Fibroblast of the aortic adventitia (primary cell): ENCODE measurements around the gene C12orf42. TPM values are rescaled to one million over a fixed set of nuclear protein-coding genes. Genes with fewer than 3 reads are reported as not detected.

Experiments used
- DNase-seq: peaks from one replicate; pipeline ENCODE4 v3.0.0-alpha.2; 2010; ENCODE audit warnings: low read depth
- H3K4me3 ChIP-seq: 2 replicates; pipeline ENCODE4 v1.5.1; 2011; ENCODE audit warnings: low read depth, mild to moderate bottlenecking, control low read depth, low read length, moderate library complexity
- total RNA-seq: library from RNA; depleted of rRNA; stranded (reverse); fragments of >200 nt; gene quantifications from 2 replicates; pipeline ENCODE4 v1.2.3, GENCODE V29; 2012; ENCODE audit warnings: low replicate concordance
- TF ChIP-seq, protein P1 (sequence below): IDR thresholded peaks from 2 replicates; pipeline ENCODE4 v1.5.1; 2011; ENCODE audit warnings: mild to moderate bottlenecking, low read length, control low read depth, inconsistent platforms; ENCODE audit not compliant: insufficient read depth

The C12orf42 gene
- total RNA-seq, 1 donor: not detected

DNA sequence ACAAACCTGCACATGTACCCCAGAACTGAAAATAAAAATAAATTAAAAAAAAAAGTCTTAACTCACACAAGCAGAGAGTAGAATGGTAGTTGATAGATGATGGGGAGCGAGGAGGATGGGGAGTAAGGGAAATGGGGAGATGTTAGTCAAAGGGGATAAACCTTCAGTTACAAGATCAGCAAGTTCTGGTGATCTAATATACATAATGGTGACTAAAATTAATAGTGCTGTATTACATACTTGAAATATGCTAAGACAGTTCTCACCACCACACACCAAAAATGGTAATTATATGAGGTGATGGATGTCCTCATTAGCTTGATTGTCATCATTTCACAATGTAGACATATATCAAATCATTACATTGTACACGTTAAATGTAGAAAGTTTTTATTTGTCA lies 3.2 kb upstream of the C12orf42 start:
- TF ChIP-seq, protein P1, sequence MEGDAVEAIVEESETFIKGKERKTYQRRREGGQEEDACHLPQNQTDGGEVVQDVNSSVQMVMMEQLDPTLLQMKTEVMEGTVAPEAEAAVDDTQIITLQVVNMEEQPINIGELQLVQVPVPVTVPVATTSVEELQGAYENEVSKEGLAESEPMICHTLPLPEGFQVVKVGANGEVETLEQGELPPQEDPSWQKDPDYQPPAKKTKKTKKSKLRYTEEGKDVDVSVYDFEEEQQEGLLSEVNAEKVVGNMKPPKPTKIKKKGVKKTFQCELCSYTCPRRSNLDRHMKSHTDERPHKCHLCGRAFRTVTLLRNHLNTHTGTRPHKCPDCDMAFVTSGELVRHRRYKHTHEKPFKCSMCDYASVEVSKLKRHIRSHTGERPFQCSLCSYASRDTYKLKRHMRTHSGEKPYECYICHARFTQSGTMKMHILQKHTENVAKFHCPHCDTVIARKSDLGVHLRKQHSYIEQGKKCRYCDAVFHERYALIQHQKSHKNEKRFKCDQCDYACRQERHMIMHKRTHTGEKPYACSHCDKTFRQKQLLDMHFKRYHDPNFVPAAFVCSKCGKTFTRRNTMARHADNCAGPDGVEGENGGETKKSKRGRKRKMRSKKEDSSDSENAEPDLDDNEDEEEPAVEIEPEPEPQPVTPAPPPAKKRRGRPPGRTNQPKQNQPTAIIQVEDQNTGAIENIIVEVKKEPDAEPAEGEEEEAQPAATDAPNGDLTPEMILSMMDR: no peak
- DNase-seq: no peak
- H3K4me3 ChIP-seq: no peak overlapping the region

DNA sequence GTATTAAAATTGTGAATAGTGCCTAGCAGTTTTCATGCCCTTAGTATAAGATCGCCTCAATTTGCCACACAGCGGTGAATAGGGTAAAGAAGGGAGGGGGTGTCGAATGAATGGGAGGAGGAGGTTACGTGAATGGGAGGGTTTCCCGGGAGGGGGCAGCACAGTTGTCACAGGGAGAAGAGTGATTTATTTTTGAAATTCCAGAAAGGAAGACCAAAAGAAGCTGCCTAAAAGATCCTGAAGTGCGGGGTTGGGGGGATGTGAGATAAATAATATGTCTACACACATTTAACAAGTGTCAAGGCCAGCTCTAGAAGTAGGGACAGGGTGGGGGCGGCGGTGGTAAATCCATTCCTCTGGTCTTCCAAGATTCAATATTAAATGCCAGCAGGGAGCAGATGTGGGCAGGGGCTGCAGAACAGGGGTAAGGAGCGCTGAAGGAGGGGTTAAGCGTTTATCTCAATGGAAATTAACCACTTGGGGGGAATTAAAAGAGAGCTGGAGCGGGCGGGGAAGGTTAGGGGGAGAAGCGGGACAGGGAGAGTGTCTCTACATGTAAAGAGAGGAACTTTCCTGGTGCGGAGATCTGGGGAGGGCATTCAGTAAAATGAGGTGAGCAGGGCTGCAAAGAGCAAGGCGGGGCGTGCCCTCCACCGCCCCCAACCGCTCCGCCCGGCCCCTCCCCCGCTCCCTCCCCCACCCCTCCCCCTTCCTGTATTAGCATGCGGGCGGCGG lies 867 bp downstream of the C12orf42 start:
- TF ChIP-seq, protein P1: no peak
- no peak for DNase-seq
- H3K4me3 ChIP-seq: no peak overlapping the region

DNA sequence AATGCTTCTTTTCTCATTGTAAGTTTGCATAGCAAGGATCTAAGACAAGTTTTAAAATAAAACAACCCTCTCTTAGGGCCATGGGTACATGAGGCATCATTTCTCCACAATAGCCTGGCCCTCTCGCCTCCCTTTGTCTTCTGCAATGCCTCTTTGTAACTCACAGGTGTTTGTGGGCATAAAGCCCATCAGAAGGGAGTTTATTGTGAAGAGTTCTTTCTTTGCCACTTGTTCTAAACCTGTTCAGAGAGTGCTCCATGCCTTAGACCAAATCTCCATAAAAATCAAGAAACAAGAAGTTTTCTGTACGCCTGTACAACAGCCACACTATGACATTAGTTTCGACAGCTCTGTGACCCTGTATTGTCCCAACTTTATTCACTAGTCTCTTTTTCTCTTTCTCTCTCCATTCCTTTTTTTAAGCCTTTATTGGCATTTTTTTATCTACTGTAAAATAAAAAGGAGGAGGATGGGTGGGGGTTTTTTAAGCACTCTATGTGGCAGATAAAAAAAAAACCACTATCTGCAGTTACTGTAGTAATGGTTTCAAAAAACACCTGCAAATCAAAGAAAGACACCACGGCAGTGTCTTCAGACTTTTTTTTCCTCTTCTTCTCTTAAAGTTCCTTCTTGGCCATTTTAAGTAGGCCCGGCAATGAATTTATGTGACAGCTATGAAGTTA lies 1.6 kb downstream of the C12orf42 start:
- TF ChIP-seq, protein P1: no peak
- no peak overlapping the region for H3K4me3 ChIP-seq
- no peak for DNase-seq

DNA sequence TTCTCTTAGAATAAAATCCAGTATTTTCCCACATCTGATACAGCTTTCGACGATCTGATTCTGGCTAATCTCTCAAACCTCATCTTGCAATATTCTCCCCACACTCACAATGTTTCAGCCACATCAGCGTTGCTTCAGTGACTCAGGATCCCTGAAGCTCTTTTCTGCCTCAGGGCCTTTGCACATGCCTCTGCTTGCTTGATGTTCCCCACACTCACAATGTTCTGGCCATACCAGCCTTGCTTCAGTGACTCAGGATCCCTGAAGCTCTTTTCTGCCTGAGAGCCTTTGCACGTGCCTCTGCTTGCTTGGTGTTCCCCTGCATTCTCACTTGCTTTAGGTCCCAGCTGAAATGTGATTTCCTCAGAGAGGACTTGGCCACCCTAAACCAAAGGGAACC lies 2.6 kb downstream of the C12orf42 start:
- TF ChIP-seq, protein P1: no peak
- DNase-seq: no peak
- no peak overlapping the region for H3K4me3 ChIP-seq

DNA sequence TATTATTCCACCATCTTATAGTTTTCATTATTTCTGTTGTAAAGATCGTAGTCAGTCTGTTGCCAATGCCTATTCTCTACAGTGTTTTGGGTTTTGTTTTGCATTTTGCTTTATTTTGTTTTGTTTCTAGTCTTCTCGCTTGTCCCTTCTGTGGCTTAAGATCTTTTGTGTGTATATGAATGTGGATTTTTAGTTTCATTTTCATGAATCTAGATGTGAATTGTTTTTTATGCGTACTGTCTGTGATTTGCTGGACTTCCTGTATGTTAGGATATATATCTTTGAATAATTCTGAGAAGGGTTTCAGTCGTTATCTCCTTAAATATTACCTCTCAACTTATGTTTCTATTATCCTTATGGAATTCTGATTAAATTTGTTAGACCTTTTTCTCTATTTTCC lies 13.4 kb downstream of the C12orf42 start:
- H3K4me3 ChIP-seq: no peak overlapping the region
- DNase-seq: no peak
- TF ChIP-seq, protein P1: no peak

DNA sequence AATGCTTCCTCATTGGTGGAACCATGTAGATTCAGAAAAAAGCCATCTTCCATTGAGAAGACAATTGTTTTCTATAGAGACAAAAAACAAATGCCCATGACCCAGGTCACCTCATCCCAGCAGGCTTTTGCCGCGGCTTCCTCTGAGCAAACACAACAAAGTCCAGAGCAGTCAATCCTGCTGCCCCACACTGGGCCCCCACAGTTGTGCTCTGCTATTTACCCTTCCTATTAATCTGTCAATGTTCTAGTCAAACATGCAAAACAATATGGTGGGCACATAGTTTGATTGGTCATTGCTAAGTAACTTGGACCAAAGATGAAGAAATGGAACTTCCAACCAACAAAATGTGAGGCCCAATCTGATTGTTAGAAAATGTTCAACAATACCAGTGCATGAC lies 20.7 kb downstream of the C12orf42 start:
- TF ChIP-seq, protein P1: no peak
- no peak for DNase-seq
- H3K4me3 ChIP-seq: no peak overlapping the region
